HG02623 (cell line): ENCODE measurements around the gene IQSEC1.
A peak's percentile ranks its signal among the peaks of the same experiment; 100 is the strongest.

Source experiments
- ATAC-seq: cut with Tn5 transposase; IDR thresholded peaks from one replicate; pipeline ENCODE4 v1.9.1; 2021; ENCODE audit warnings: moderate library complexity; ENCODE audit not compliant: unreplicated experiment

The IQSEC1 gene

GRCh38 chr3:12898290-12898964, 174.8 kb downstream of the IQSEC1 start:
- ATAC-seq: no peak

GRCh38 chr3:12897381-12898289, 175.6 kb downstream of the IQSEC1 start:
- ATAC-seq: no peak

- no peak for ATAC-seq
Measured at GRCh38 chr3:12896063-12896985, 176.9 kb downstream of the IQSEC1 start.

- no peak for ATAC-seq
Measured at GRCh38 chr3:12895391-12896062, 177.7 kb downstream of the IQSEC1 start.

GRCh38 chr3:12894629-12895028, 178.6 kb downstream of the IQSEC1 start:
- ATAC-seq: no peak

GRCh38 chr3:12893852-12894251, 179.4 kb downstream of the IQSEC1 start:
- ATAC-seq: no peak

- no peak for ATAC-seq
Measured at GRCh38 chr3:12893247-12893646, 180.0 kb downstream of the IQSEC1 start.

- ATAC-seq: no peak
Measured at GRCh38 chr3:12892840-12893189, 180.4 kb downstream of the IQSEC1 start.

GRCh38 chr3:12891985-12892839, 181.0 kb downstream of the IQSEC1 start:
- ATAC-seq: no peak

- no peak for ATAC-seq
Measured at GRCh38 chr3:12891391-12891984, 181.7 kb downstream of the IQSEC1 start.

- no peak for ATAC-seq
Measured at GRCh38 chr3:12890610-12891390, 182.4 kb downstream of the IQSEC1 start.

- ATAC-seq: no peak
Measured at GRCh38 chr3:12886736-12887135, 186.5 kb downstream of the IQSEC1 start.

- peak; percentile 41 for ATAC-seq
Measured at GRCh38 chr3:12886106-12886679, 187.0 kb downstream of the IQSEC1 start.

GRCh38 chr3:12885583-12885930, 187.7 kb downstream of the IQSEC1 start:
- ATAC-seq: no peak

- ATAC-seq: peak; percentile 36
Measured at GRCh38 chr3:12884790-12885582, 188.2 kb downstream of the IQSEC1 start.

- ATAC-seq: no peak
Measured at GRCh38 chr3:12884186-12884680, 189.0 kb downstream of the IQSEC1 start.
